ENCODE data around the gene PXT1.

Gene PXT1

GRCh38 chr6:36346486-36347273 lies 96.0 kb downstream of the PXT1 start:
- no peak for DNase-seq (ENCODE audit: low spot score)

DNA sequence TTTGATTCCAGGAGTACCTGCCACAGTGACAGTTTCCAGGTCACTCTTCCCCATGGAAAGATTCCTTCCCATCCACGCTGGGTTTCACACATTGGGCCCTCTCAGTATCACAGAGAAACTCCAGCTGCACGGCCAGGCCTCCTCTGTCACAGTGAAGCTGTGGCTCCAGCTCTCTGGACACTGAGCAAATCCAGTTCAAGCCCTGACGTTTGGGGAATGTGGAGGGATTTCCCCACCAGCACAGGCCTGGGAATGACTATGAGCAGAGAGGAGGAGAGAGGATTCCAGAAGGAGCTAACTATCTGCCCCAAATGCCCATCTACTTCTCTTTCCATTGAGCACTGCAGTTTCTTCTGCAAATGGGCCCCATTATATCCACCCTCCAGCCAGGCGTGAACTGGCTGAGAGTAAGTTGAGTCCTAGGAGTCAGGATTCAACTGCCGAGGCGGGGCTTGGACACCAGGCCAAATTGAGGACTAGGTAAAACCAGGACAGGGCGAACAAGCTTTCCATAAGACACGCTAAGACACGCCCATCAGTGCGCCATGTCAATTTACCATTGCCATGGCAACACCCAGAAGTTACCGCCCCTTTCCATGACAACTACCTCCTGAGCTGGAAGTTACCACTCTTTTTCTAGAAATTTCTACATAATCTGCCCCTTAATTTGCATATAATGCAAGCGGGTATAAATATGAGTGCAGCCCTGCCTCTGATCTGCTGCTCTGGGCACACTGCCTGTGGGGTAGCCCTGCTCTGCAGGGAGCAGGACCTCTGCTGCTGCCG lies 96.8 kb downstream of the PXT1 start:
- DNase-seq (ENCODE audit: low spot score) = no peak

- no peak for DNase-seq (ENCODE audit: low spot score)
These were observed 99.5 kb downstream of the PXT1 start for GRCh38 chr6:36343109-36343680.

GRCh38 chr6:36340618-36341454 lies 101.8 kb downstream of the PXT1 start:
- DNase-seq (ENCODE audit: low spot score) = peak; percentile 83

Data from AG08396 (cell line).